Esophagus squamous epithelium (tissue), 5 donors: ENCODE data around the gene CXCL14. TPM values are rescaled to one million over a fixed set of nuclear protein-coding genes. Genes with fewer than 3 reads are reported as not detected.

Experiments
- DNase-seq: peaks from one replicate; lab custom pipeline; 2025; lab: John Stamatoyannopoulos, UW
- H3K27ac ChIP-seq, 4 donors: fragments of 200-600 bp; sonication (generic); one replicate each; pipeline ENCODE4 v1.5.1; 2016 to 2019; ENCODE audit warnings: mild to moderate bottlenecking in 1 of 4
- H3K27me3 ChIP-seq, 4 donors: fragments of 200-600 bp; sonication (generic); 1 replicate in 3 of 4; 2 replicates in 1 of 4; pipeline versions ENCODE4 v1.5.1 to v1.6.0; 2017 to 2021; ENCODE audit warnings: antibody characterized with exemption in 1 of 4
- H3K36me3 ChIP-seq, 3 donors: fragments of 200-600 bp; sonication (generic); one replicate each; pipeline ENCODE4 v1.5.1; 2016 to 2019
- H3K4me1 ChIP-seq, 3 donors: fragments of 200-600 bp; sonication (generic); one replicate each; pipeline ENCODE4 v1.5.1; 2017 to 2019
- H3K4me3 ChIP-seq, 4 donors: fragments of 200-600 bp; sonication (generic); 1 replicate in 3 of 4; 2 replicates in 1 of 4; pipeline ENCODE4 v1.5.1; 2016 to 2019; ENCODE audit warnings: mild to moderate bottlenecking in 2 of 4, moderate library complexity in 1 of 4
- H3K9me3 ChIP-seq, 3 donors: fragments of 200-600 bp; sonication (generic); one replicate each; pipeline ENCODE4 v1.5.1; 2016 to 2019
- POLR2A ChIP-seq, 4 donors: fragments of 450-650 bp; IDR thresholded peaks; one replicate each; pipeline ENCODE4 v1.6.1; 2017; ENCODE audit warnings: antibody characterized with exemption in 4 of 4, mild to moderate bottlenecking in 4 of 4, moderate library complexity in 3 of 4
- WGBS, 2 donors: methylation state at CpG; one replicate each; pipeline ENCODE4 v1.1.5; 2018; 5-methylcytosine and 5-hydroxymethylcytosine counted together
- intact Hi-C: fragments of 100-400 bp; cut with DNase I; formaldehyde crosslinking; loops from one replicate; pipeline ENCODE4 v1.15.0; 2022
- total RNA-seq, 4 donors: library from RNA; depleted of rRNA; stranded (reverse); fragments of >200 nt; gene quantifications; one replicate each; pipeline ENCODE4 v1.1.0, GENCODE V29; 2016
- TF ChIP-seq, protein P1 (sequence below), 6 experiments: fragments of 450-650 bp in 4 of 6; fragments of 200-600 bp in 2 of 6; sonication (generic) in 2 of 6; IDR thresholded peaks; one replicate each; pipeline ENCODE4 v1.5.1; 2016 to 2019; ENCODE audit warnings: antibody characterized with exemption in 6 of 6, mild to moderate bottlenecking in 4 of 6, moderate library complexity in 4 of 6
- donor health status: DM: yes; HTN: yes; CAD: no.

Gene CXCL14
- total RNA-seq, 4 donors from 2014 or later: 23.1 to 160 (median 95.4) TPM

DNA sequence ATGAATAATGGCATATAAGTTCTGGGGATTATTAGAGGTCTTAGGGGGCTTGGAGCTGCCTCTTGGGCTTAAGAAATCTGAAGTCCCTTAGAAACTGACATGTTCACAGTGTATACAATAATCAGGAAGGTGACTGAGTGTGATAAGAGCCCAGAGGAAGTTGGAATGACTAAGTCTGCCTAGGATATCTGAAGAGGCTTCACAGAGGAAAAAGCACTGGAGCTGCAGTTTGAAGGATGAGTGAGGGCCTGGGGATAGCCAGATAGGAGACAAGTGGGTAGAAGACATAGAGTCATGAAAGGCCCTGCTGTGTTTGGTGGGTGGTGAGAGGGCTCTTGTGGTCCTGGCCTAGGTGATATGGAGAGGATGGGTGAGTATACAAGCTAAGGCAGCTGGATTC lies 51.9 kb downstream of the CXCL14 start:
- no peaks in the 10 kb centered on the region for H3K4me1 ChIP-seq
- H3K36me3 ChIP-seq: no peaks in the 10 kb centered on the region
- TF ChIP-seq, protein P1, sequence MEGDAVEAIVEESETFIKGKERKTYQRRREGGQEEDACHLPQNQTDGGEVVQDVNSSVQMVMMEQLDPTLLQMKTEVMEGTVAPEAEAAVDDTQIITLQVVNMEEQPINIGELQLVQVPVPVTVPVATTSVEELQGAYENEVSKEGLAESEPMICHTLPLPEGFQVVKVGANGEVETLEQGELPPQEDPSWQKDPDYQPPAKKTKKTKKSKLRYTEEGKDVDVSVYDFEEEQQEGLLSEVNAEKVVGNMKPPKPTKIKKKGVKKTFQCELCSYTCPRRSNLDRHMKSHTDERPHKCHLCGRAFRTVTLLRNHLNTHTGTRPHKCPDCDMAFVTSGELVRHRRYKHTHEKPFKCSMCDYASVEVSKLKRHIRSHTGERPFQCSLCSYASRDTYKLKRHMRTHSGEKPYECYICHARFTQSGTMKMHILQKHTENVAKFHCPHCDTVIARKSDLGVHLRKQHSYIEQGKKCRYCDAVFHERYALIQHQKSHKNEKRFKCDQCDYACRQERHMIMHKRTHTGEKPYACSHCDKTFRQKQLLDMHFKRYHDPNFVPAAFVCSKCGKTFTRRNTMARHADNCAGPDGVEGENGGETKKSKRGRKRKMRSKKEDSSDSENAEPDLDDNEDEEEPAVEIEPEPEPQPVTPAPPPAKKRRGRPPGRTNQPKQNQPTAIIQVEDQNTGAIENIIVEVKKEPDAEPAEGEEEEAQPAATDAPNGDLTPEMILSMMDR (IDR thresholded peaks at IDR 0.05): no peak
- TF ChIP-seq POLR2A (IDR thresholded peaks at IDR 0.05): no peak
- H3K27ac ChIP-seq: no peak overlapping the region
- peaks cover 0 to 60% (median 0%) of the 10 kb centered on the region in 4 donors for H3K27me3 ChIP-seq
- no peak overlapping the region for H3K4me3 ChIP-seq
- no peak for DNase-seq
- no peaks in the 10 kb centered on the region for H3K9me3 ChIP-seq
- intact Hi-C loops: no loop called here

- Histone ChIP-seq H3K9me3 (no peaks in the 10 kb centered on the region), H3K4me3 (no peak overlapping the region), H3K27me3 (peaks cover 0 to 37% (median 0%) of the 10 kb centered on the region in 4 donors), H3K4me1 (no peaks in the 10 kb centered on the region), H3K36me3 (no peaks in the 10 kb centered on the region), H3K27ac (no peak overlapping the region)
- WGBS, 2 donors: 50 to 52% methylated on average over 2 of the region's 2 CpGs
- no peak for DNase-seq
- TF ChIP-seq POLR2A (IDR thresholded peaks at IDR 0.05): no peak
- TF ChIP-seq, protein P1 (IDR thresholded peaks at IDR 0.05): no peak
- intact Hi-C loops: no loop called here
Measured at GRCh38 chr5:135521964-135522363, 56.8 kb downstream of the CXCL14 start.

Other genes starting within 250 kb of the CXCL14 start
- 100 to 1,000 TPM; 278 to 355 (median 319) TPM for gene MACROH2A1, start 179.8 kb downstream of the CXCL14 start, total RNA-seq
- under 1 TPM in 2 of 4 donors, not detected in 2; 0.44 to 0.57 TPM for gene DCANP1, start 131.6 kb downstream of the CXCL14 start, total RNA-seq
- under 1 TPM in 3 of 4 donors, not detected in 1; under 0.01 to 0.18 (median 0.08) TPM for gene TIFAB, start 126.6 kb downstream of the CXCL14 start, total RNA-seq
- gene NEUROG1, start 43.0 kb downstream of the CXCL14 start, total RNA-seq: not detected